Omental fat pad (tissue), 4 donors: ENCODE data around the gene SRRD. TPM values are rescaled to one million over a fixed set of nuclear protein-coding genes. Genes with fewer than 3 reads are reported as not detected.

Experiments
- ATAC-seq: fragments of 150-250 bp; one replicate; pipeline ENCODE4 v1.9.1; 2016; ENCODE audit warnings: mild to moderate bottlenecking, moderate library complexity; ENCODE audit not compliant: low FRiP score
- DNase-seq: peaks from one replicate; pipeline ENCODE4 v3.0.0-alpha.2; 2019; ENCODE audit warnings: low spot score
- CTCF ChIP-seq, 3 donors: fragments of 450-650 bp; IDR thresholded peaks; one replicate each; pipeline ENCODE4 v1.5.1; 2016 to 2017; ENCODE audit warnings: antibody characterized with exemption in 3 of 3, mild to moderate bottlenecking in 3 of 3, moderate library complexity in 2 of 3
- total RNA-seq, 4 donors: library from RNA; depleted of rRNA; stranded (reverse); fragments of >200 nt; gene quantifications; one replicate each; pipeline ENCODE4 v1.1.0, GENCODE V29; 2016

Gene SRRD
- total RNA-seq, 4 donors from 2014 or later = 9.8 to 22.1 (median 13.0) TPM

DNA sequence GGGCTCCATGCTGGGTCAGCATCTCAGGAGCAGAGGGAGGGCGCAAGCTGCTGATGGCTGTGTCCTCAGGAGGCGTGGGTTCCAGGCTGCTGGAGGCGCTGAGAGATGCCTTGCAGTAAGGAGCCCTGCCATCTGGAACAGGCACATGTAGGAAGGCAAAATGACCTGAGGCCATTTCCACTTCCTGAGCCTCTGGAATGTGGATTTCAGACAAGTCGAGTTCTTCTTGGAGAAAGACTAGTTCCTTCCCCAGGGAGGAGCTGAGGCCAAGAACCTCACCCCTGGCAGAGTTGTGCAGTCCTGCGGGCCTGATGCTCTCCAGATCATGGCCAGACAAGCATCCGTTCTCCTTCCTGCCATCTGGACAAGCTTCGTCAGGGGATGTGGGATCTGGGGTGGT is 19.4 kb upstream of the SRRD start:
- ATAC-seq (no peak), DNase-seq (no peak)
- TF ChIP-seq CTCF (IDR thresholded peaks at IDR 0.05) = no peak

DNA sequence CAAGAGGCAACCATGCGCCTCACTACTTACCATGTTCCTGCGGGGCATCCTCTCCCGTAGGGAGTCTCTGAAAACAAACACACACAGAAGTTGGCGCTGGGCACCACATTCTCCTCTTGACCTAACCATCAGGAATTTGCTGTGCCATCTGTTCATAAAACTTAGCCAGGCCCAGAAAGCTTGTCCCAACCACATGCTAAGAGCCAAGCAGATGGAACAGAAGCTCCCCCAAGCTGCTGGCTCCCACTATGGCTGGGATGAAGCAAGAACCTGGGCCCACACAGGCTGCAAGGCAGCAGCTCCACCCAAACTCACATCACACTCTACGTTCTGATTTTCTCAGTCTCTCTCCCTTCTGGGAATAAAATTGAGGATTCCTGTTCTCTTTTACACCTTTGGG is 17.5 kb upstream of the SRRD start:
- DNase-seq = no peak
- TF ChIP-seq CTCF (IDR thresholded peaks at IDR 0.05) = no peak
- ATAC-seq = no peak

DNA sequence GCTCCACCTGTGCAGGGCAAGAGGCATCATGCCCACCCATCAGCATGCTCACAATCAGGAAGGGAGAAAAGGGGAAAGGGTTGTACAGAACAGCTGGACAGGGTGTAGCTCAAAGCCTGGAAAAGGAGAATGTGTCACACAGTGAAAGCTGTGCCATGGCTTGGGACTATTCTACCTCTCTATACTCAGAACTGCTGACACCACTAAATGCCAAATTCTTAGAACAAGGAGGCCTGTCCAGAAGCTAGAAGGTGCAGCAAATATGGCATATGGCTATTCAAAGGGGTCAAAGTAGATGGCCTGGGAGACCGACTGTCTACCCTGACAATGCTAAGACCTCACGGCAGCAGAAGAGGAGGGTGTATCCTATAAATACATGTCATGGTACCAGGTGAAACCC is 12.9 kb upstream of the SRRD start:
- no peak for TF ChIP-seq CTCF (IDR thresholded peaks at IDR 0.05)
- DNase-seq = no peak
- no peak for ATAC-seq

GRCh38 chr22:26471522-26471921 is 12.2 kb upstream of the SRRD start:
- ATAC-seq (no peak), DNase-seq (no peak)
- TF ChIP-seq CTCF (IDR thresholded peaks at IDR 0.05) = no peak

DNA sequence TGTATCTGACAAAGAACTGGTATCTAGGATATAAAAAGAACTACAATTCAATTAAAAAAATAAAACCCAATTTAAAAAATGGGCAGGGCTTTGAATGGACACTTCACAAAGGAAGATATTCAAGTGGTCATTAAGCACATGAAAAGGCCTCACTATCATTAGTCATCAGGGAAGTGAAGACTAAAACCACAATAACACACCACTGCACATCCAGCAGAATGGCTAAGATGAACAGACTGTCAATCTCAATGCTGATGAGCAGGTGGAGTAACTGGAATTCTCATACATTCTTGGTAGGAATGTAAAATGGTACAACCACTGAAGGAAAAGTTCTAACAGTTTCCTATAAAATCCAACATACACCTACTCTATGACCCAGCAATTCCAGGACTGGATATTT is 9.0 kb upstream of the SRRD start:
- no peak for TF ChIP-seq CTCF (IDR thresholded peaks at IDR 0.05)
- ATAC-seq (no peak), DNase-seq (no peak)

DNA sequence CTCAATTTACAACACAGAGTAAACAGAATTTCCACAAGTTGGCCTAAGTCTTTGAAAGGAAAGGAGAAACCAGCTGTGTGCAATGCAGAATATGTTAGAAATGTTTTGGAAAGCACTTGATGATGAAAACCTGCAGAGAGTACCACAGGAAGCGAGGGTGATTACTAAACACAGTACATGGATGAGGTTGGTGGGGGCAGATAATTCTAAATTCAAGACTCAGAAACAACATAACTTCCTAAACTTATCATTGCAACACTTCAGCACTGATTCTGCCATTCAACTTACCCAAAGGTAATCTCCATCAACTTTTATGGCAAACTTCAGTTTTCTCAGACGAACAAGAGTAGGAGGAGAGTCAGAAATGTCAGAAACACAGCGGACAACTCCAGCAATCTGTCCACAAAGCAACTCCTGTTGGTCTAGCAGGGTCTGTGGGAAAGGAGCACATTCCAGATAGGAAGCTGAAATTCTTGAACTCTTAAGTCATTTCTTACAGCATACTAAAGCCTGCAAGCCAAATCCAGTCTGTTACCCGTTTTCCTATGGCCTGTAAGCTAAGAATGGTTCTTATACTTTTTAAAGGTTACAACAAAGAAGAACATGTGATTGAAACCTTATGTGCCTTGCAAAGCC is 6.9 kb upstream of the SRRD start:
- DNase-seq (no peak), ATAC-seq (no peak)

More for the DNA sequence above, 6.9 kb upstream of the SRRD start:
- no peak for TF ChIP-seq CTCF (IDR thresholded peaks at IDR 0.05)
